H1 (cell line): Measurements from ENCODE around the gene ELMO2. TPM values are rescaled to one million over a fixed set of nuclear protein-coding genes. Genes with fewer than 3 reads are reported as not detected.

Experiments used
- CTCF ChIA-PET: fragments of 300-600 bp; sonication (Branson Sonifier 250); formaldehyde crosslinking; loops from one replicate; lab custom pipeline; 2021; ENCODE audit not compliant: partially characterized antibody; lab: Charles Lee
- POLR2A ChIA-PET: fragments of 300-600 bp; sonication (Branson Sonifier 250); formaldehyde crosslinking; loops from one replicate; lab custom pipeline; 2021; ENCODE audit warnings: inconsistent platforms; ENCODE audit not compliant: partially characterized antibody; lab: Charles Lee
- DNase-seq, 2 experiments: peaks; one replicate each; pipeline versions ENCODE4 v3.0.0 to v3.0.0-alpha.2; 2010 to 2022; ENCODE audit warnings: low spot score in 2 of 2, low read depth in 1 of 2, mixed read lengths in 1 of 2
- FAIRE-seq: peaks from 2 replicates; lab custom pipeline; 2011; peaks lifted over from hg19 to GRCh38; lab: Jason Lieb, UNC
- H2AFZ ChIP-seq: 2 replicates; pipeline ENCODE4 v1.8.1; 2012; ENCODE audit warnings: low read length, inconsistent platforms
- H2AK5ac ChIP-seq: 2 replicates; pipeline ENCODE4 v1.6.1; 2013; ENCODE audit warnings: low read depth, low read length
- H2BK120ac ChIP-seq: replicated peaks from 2 replicates; pipeline ENCODE3; 2013; ENCODE audit warnings: low read depth, low read length, inconsistent platforms
- H2BK12ac ChIP-seq: 2 replicates; pipeline ENCODE4 v1.6.1; 2013; ENCODE audit warnings: low read depth, low read length
- H2BK15ac ChIP-seq: 2 replicates; pipeline ENCODE4 v1.6.1; 2013; ENCODE audit warnings: low read length
- H2BK20ac ChIP-seq: 2 replicates; pipeline ENCODE4 v1.6.1; 2013; ENCODE audit warnings: low read length
- H2BK5ac ChIP-seq: 2 replicates; pipeline ENCODE4 v1.6.1; 2013; ENCODE audit warnings: low read depth, low read length
- H3K14ac ChIP-seq: 2 replicates; pipeline ENCODE4 v1.6.1; 2013; ENCODE audit warnings: inconsistent platforms; ENCODE audit not compliant: insufficient read length
- H3K18ac ChIP-seq: 2 replicates; pipeline ENCODE4 v1.6.1; 2013; ENCODE audit warnings: low read length; ENCODE audit errors: extremely low read depth
- H3K23ac ChIP-seq: 2 replicates; pipeline ENCODE4 v1.6.1; 2013; ENCODE audit warnings: inconsistent platforms; ENCODE audit not compliant: insufficient read length
- H3K23me2 ChIP-seq: 2 replicates; pipeline ENCODE4 v1.6.1; 2013; ENCODE audit warnings: low read depth, low read length
- H3K27ac ChIP-seq: 2 replicates; pipeline ENCODE4 v1.6.1; 2011; ENCODE audit warnings: low read depth, low read length, inconsistent platforms
- H3K27me3 ChIP-seq, 4 experiments: replicated peaks in 1 of 4; 1 replicate in 1 of 4; 2 replicates in 3 of 4; pipeline versions ENCODE4 v1.6.1 to v1.8.1; 2011 to 2013; ENCODE audit warnings: low read length in 3 of 4, mild to moderate bottlenecking in 3 of 4, inconsistent platforms in 2 of 4, mixed read lengths in 2 of 4, moderate library complexity in 1 of 4; ENCODE audit not compliant: control insufficient read depth in 3 of 4, insufficient read depth in 3 of 4; ENCODE audit errors: extremely low read depth in 1 of 4
- H3K36me3 ChIP-seq, 4 experiments: 2 replicates each; pipeline versions ENCODE4 v1.6.1 to v1.8.1; 2011 to 2013; ENCODE audit warnings: mild to moderate bottlenecking in 4 of 4, low read length in 3 of 4, moderate library complexity in 2 of 4, control low read depth in 1 of 4, inconsistent platforms in 1 of 4; ENCODE audit not compliant: insufficient read depth in 4 of 4, control insufficient read depth in 2 of 4
- H3K4ac ChIP-seq: replicated peaks from 2 replicates; pipeline ENCODE3; 2013; ENCODE audit warnings: low read length, low read depth, mixed read lengths, inconsistent platforms; ENCODE audit not compliant: insufficient read length
- H3K4me1 ChIP-seq, 4 experiments: replicated peaks in 1 of 4; 1 replicate in 1 of 4; 2 replicates in 3 of 4; pipeline versions ENCODE4 v1.6.1 to v1.8.1; 2011 to 2013; ENCODE audit warnings: low read length in 3 of 4, inconsistent platforms in 2 of 4, mixed read lengths in 1 of 4; ENCODE audit not compliant: insufficient read depth in 4 of 4, control insufficient read depth in 3 of 4
- H3K4me2 ChIP-seq, 2 experiments: 2 replicates each; pipeline versions ENCODE4 v1.6.1 to v1.8.1; 2011 to 2013; ENCODE audit warnings: low read depth in 2 of 2, low read length in 2 of 2, control low read depth in 1 of 2, inconsistent platforms in 1 of 2, mild to moderate bottlenecking in 1 of 2; ENCODE audit not compliant: insufficient read depth in 1 of 2
- H3K4me3 ChIP-seq, 4 experiments: fragments of 200-600, 300-600 bp in 1 of 4; sonication (generic), shearing (Covaris generic), sonication (Bioruptor Twin) in 1 of 4; 2 replicates each; pipeline versions ENCODE4 v1.5.1 to v1.8.1; 2011 to 2016; ENCODE audit warnings: low read length in 4 of 4, low read depth in 3 of 4, control low read depth in 2 of 4, inconsistent platforms in 2 of 4, mild to moderate bottlenecking in 2 of 4, mixed read lengths in 1 of 4, moderate library complexity in 1 of 4; ENCODE audit not compliant: insufficient read depth in 2 of 4; ENCODE audit errors: extremely low read depth in 1 of 4
- H3K56ac ChIP-seq: replicated peaks from 2 replicates; pipeline ENCODE3; 2013; ENCODE audit warnings: low read depth, mild to moderate bottlenecking, mixed read lengths, low read length, inconsistent platforms; ENCODE audit not compliant: insufficient read length
- H3K79me1 ChIP-seq: 2 replicates; pipeline ENCODE4 v1.6.1; 2013; ENCODE audit warnings: low read depth, low read length, control low read depth
- H3K79me2 ChIP-seq, 2 experiments: 2 replicates each; pipeline versions ENCODE4 v1.6.1 to v1.8.1; 2012 to 2013; ENCODE audit warnings: low read length in 2 of 2, mild to moderate bottlenecking in 2 of 2, inconsistent platforms in 1 of 2; ENCODE audit not compliant: insufficient read depth in 2 of 2, control insufficient read depth in 1 of 2
- H3K9ac ChIP-seq, 4 experiments: replicated peaks in 1 of 4; 1 replicate in 1 of 4; 2 replicates in 3 of 4; pipeline versions ENCODE4 v1.6.1 to v1.8.1; 2011 to 2013; ENCODE audit warnings: low read depth in 3 of 4, low read length in 3 of 4, control low read depth in 2 of 4, mild to moderate bottlenecking in 2 of 4, moderate library complexity in 2 of 4, inconsistent platforms in 1 of 4; ENCODE audit errors: extremely low read depth in 1 of 4
- H3K9me3 ChIP-seq, 2 experiments: 2 replicates each; pipeline versions ENCODE4 v1.6.1 to v1.8.1; 2012 to 2013; ENCODE audit warnings: mild to moderate bottlenecking in 2 of 2, moderate library complexity in 2 of 2, control low read depth in 1 of 2, inconsistent platforms in 1 of 2, low read depth in 1 of 2, low read length in 1 of 2, mixed read lengths in 1 of 2; ENCODE audit not compliant: insufficient read depth in 2 of 2
- H4K20me1 ChIP-seq, 2 experiments: replicated peaks in 1 of 2; 2 replicates each; pipeline versions ENCODE3 to v1.8.1; 2011 to 2013; ENCODE audit warnings: inconsistent platforms in 2 of 2, low read length in 2 of 2, mild to moderate bottlenecking in 1 of 2; ENCODE audit not compliant: insufficient read depth in 2 of 2, control insufficient read depth in 1 of 2
- H4K5ac ChIP-seq: 2 replicates; pipeline ENCODE4 v1.6.1; 2013; ENCODE audit warnings: low read length, low read depth, mixed read lengths, inconsistent platforms; ENCODE audit not compliant: insufficient read length
- H4K8ac ChIP-seq: 2 replicates; pipeline ENCODE4 v1.8.0; 2013; ENCODE audit warnings: mild to moderate bottlenecking, moderate library complexity, low read length, inconsistent platforms; ENCODE audit not compliant: insufficient read depth; ENCODE audit errors: extremely low read depth
- H4K91ac ChIP-seq: replicated peaks from 2 replicates; pipeline ENCODE3; 2013; ENCODE audit warnings: low read length, mixed read lengths, inconsistent platforms; ENCODE audit not compliant: insufficient read length
- BACH1 ChIP-seq: IDR thresholded peaks from 2 replicates; pipeline ENCODE4 v1.6.1; 2012; ENCODE audit warnings: low read length, improper control_type of control experiment
- EZH2 ChIP-seq: fragments of 200-600 bp; sonication (generic); IDR thresholded peaks from 2 replicates; pipeline ENCODE4 v1.7.1; 2012; ENCODE audit warnings: low read depth, mild to moderate bottlenecking, moderate library complexity, low read length, inconsistent platforms; ENCODE audit not compliant: severe bottlenecking
- JUND ChIP-seq: IDR thresholded peaks from 2 replicates; pipeline ENCODE4 v1.6.1; 2011; ENCODE audit warnings: mild to moderate bottlenecking, improper control_type of control experiment, low read length
- KDM1A ChIP-seq: fragments of 200-600, 300-600 bp; sonication (generic); IDR thresholded peaks from 2 replicates; pipeline ENCODE4 v1.7.1; 2016; ENCODE audit warnings: mild to moderate bottlenecking, low read length, borderline replicate concordance
- KDM5A ChIP-seq: fragments of 200-600 bp; IDR thresholded peaks from 2 replicates; pipeline ENCODE4 v1.7.1; 2012; ENCODE audit warnings: mild to moderate bottlenecking, low read length, inconsistent platforms, mixed read lengths
- NRF1 ChIP-seq: IDR thresholded peaks from 2 replicates; pipeline ENCODE4 v1.6.1; 2011; ENCODE audit warnings: mild to moderate bottlenecking, low read depth, low read length, improper control_type of control experiment
- POLR2A ChIP-seq, 2 experiments: IDR thresholded peaks; 1 replicate in 1 of 2; 2 replicates in 1 of 2; pipeline ENCODE4 v1.6.1; 2011; ENCODE audit warnings: low read depth in 2 of 2, low read length in 2 of 2, mild to moderate bottlenecking in 2 of 2; ENCODE audit errors: control extremely low read depth in 1 of 2
- POLR2AphosphoS5 ChIP-seq: IDR thresholded peaks from 2 replicates; pipeline ENCODE4 v1.6.1; 2011; ENCODE audit warnings: low read depth, low read length
- RBBP5 ChIP-seq: IDR thresholded peaks from 2 replicates; pipeline ENCODE4 v1.7.1; 2012; ENCODE audit warnings: low read depth, mild to moderate bottlenecking, inconsistent platforms, low read length, moderate library complexity, borderline replicate concordance
- RXRA ChIP-seq: IDR thresholded peaks from 2 replicates; pipeline ENCODE4 v1.6.1; 2011; ENCODE audit warnings: low read depth, mild to moderate bottlenecking, low read length, moderate library complexity; ENCODE audit not compliant: insufficient read depth
- SP1 ChIP-seq: IDR thresholded peaks from 2 replicates; pipeline ENCODE4 v1.6.1; 2011; ENCODE audit warnings: low read depth, low read length
- SP4 ChIP-seq: IDR thresholded peaks from 2 replicates; pipeline ENCODE4 v1.6.1; 2012; ENCODE audit warnings: low read length, inconsistent platforms
- SRF ChIP-seq: IDR thresholded peaks from 2 replicates; pipeline ENCODE4 v1.6.1; 2011; ENCODE audit warnings: mild to moderate bottlenecking, low read depth, low read length, moderate library complexity
- WGBS, 2 experiments: shearing (Covaris generic) in 1 of 2; methylation state at CpG; one replicate each; pipeline versions ENCODE4 v1.1.6 to v1.1.7; 2013 to 2015; ENCODE audit warnings: low lambda C conversion rate in 2 of 2, mixed read lengths in 2 of 2, inconsistent platforms in 1 of 2, low coverage in 1 of 2, missing lambda C conversion rate in 1 of 2; ENCODE audit not compliant: insufficient replicate concordance in 2 of 2, insufficient coverage in 1 of 2, insufficient read length in 1 of 2; ENCODE audit errors: extremely low coverage in 1 of 2, missing lambda C conversion rate in 1 of 2; 5-methylcytosine and 5-hydroxymethylcytosine counted together
- polyA plus RNA-seq, 7 experiments: library from polyadenylated mRNA; depleted of rRNA in 3 of 7; stranded (reverse) in 5 of 7; unstranded in 2 of 7; fragments of >200 nt in 5 of 7; fragments of 200-250 nt in 2 of 7; gene quantifications; 1 replicate in 5 of 7; 2 replicates in 1 of 7; 4 replicates in 1 of 7; pipeline versions ENCODE4 v1.2.1 to v1.2.3, GENCODE V29; 2011 to 2013; ENCODE audit warnings: missing spikeins in 2 of 7, mixed read lengths in 2 of 7
- total RNA-seq: library from RNA; stranded (reverse); fragmentation: NEBNext Ultra II Directional; extraction: Animal tissue kit (Norgen Biotek cat#: 25700); gene quantifications from 2 replicates; pipeline ENCODE4 v1.2.1, GENCODE V29; 2021
- TF ChIP-seq, protein P1 (sequence below): IDR thresholded peaks from 2 replicates; pipeline ENCODE4 v1.6.1; 2011; ENCODE audit warnings: low read depth, mild to moderate bottlenecking, low read length; ENCODE audit not compliant: insufficient read depth

The ELMO2 gene
- total and polyA plus RNA-seq, 2 of the 8 experiments (the other 6 are each of a cell fraction or from before 2014, with no cell fraction given) = 34.3 to 39.7 TPM

DNA sequence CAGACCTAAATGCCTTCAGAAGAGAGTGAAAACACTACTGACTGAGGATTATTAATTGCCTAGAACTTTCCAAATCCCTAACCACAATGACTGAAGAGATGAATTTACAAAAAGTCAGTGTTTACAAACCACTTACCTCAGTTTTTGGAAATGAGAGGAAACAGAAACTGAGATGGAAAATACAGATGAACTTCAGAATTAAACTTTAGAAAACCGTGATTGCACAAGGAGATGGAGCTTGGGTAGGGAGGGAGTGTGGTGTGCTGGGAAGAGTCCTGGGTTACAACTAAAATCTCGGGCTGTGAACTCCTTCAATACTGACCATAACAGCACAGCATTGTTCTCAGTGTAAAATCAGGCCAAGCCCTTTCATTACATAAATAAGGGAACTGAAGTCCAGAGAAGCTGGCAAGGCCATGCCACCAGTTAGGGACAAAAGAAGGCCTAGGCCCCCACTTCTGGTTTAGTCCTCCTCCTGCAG, 4.0 kb downstream of the ELMO2 start:
- TF ChIP-seq RBBP5 (no peak), SRF (no peak), NRF1 (no peak), POLR2A (IDR thresholded peaks at IDR 0.05; ENCODE audit: control extremely low read depth in 1 of 2, low read depth in 2 of 2, low read length in 2 of 2) (no peak), EZH2 (no peak), POLR2AphosphoS5 (no peak), KDM1A (no peak), BACH1 (no peak), SP4 (no peak), SP1 (no peak), KDM5A (no peak), RXRA (no peak), JUND (no peak)
- TF ChIP-seq, protein P1, sequence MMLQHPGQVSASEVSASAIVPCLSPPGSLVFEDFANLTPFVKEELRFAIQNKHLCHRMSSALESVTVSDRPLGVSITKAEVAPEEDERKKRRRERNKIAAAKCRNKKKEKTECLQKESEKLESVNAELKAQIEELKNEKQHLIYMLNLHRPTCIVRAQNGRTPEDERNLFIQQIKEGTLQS = no peak
- no peak overlapping the region for H3K23ac ChIP-seq
- H2BK120ac ChIP-seq = no peak overlapping the region
- H3K79me1 ChIP-seq = peaks cover 18% of the 10 kb centered on the region
- POLR2A ChIA-PET = interaction anchor here (0.8 to 1.0 kb wide), 2 partner anchors 15 to 44 kb away, joined by 3 read pairs; no protein-coding TSS in a partner anchor
- no peak overlapping the region for H3K14ac ChIP-seq
- H3K27me3 ChIP-seq = peaks cover 0 to 3% (median 0%) of the 10 kb centered on the region in 4 experiments; a peak in 1 of 7 replicates
- H4K91ac ChIP-seq = no peak overlapping the region
- no peak overlapping the region for H2BK20ac ChIP-seq
- H3K4ac ChIP-seq = no peak overlapping the region
- peaks cover 8% of the 10 kb centered on the region for H3K23me2 ChIP-seq
- DNase-seq = no peak
- no peak overlapping the region for H2BK5ac ChIP-seq
- no peak overlapping the region for H3K18ac ChIP-seq
- no peak for FAIRE-seq
- peaks cover 2 to 6% (median 4%) of the 10 kb centered on the region in 4 experiments; a peak in 4 of 7 replicates for H3K4me1 ChIP-seq
- no peak overlapping the region for H2AFZ ChIP-seq
- no peak overlapping the region for H3K4me2 ChIP-seq
- H3K9me3 ChIP-seq = no peaks in the 10 kb centered on the region
- H2BK12ac ChIP-seq = no peak overlapping the region
- no peak overlapping the region for H4K8ac ChIP-seq
- H2AK5ac ChIP-seq = no peak overlapping the region
- no peak overlapping the region for H2BK15ac ChIP-seq
- H3K9ac ChIP-seq = no peak overlapping the region; a peak in 2 of 7 replicates
- 83% methylated on average over 2 of the region's 2 CpGs; no CpG with 5 or more reads in 1 of the 2 experiments for WGBS, 2 experiments
- no peak overlapping the region for H4K5ac ChIP-seq
- CTCF ChIA-PET = interaction anchor here (0.8 to 1.6 kb wide), 6 partner anchors 10 to 160 kb away, joined by 3 to 4 read pairs (median 4); no protein-coding TSS in a partner anchor
- H3K36me3 ChIP-seq = peaks cover 0 to 9% (median 0%) of the 10 kb centered on the region in 4 experiments; a peak in 2 of 8 replicates
- H3K4me3 ChIP-seq = no peak overlapping the region
- H3K56ac ChIP-seq = no peak overlapping the region
- peaks cover 2 to 12% of the 10 kb centered on the region in 2 experiments for H4K20me1 ChIP-seq
- peaks cover 5 to 64% of the 10 kb centered on the region in 2 experiments for H3K79me2 ChIP-seq
- H3K27ac ChIP-seq = no peak overlapping the region
